Activated CD8-positive, alpha-beta memory T cell treated with anti-CD3 and anti-CD28 coated beads, Interleukin-2, amount 50 U/mL, for 48 hours (primary cell): ENCODE measurements around the gene NAPG.
A peak's percentile ranks its signal among the peaks of the same experiment; 100 is the strongest.
"Not testable (repeated sequence)": the region's sequence is repeated elsewhere in the genome, so short reads cannot be mapped to it uniquely, and the experiment has no call there.

Experiments
- DNase-seq: peaks from one replicate; pipeline ENCODE4 v3.0.0-alpha.2; 2020

Gene NAPG

DNA sequence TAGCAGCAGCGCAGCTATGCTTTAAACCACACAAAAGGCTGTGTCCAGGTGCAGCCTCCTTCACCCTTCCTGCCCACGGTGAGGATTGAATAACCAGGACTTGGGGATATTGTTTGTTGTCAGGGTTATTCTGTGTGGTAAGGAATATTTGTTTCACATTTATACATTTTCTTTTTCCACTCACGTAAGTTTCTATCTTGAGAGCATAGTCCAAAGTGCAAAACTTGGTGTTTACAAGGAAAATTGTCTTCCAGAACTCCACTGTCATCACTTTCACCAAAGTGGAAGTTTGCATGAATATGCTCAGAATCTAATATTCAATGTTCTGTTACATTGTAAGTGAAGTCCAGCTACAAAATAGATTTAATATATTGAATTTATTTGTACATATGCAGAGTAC, 26.4 kb downstream of the NAPG start:
- DNase-seq: no peak

DNA sequence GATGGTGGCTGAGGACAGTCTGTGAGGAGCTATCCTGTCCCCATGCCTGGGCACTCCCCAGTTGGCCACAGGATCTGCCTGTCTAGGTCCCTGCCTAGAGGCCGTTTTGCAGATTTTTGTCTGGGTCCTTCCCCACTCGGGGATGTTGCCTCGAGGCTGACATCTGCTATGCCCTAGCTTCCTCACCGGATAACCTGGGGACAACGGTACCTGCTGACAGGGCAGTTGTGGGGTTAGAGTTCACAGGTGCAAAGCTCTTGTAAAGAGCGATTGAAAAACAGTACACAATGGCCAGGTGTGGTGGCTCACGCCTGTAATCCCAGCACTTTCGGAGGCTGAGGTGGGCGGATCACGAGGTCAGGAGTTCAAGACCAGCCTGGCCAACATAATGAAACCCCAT, 30.4 kb downstream of the NAPG start:
- DNase-seq: not testable (repeated sequence)

DNA sequence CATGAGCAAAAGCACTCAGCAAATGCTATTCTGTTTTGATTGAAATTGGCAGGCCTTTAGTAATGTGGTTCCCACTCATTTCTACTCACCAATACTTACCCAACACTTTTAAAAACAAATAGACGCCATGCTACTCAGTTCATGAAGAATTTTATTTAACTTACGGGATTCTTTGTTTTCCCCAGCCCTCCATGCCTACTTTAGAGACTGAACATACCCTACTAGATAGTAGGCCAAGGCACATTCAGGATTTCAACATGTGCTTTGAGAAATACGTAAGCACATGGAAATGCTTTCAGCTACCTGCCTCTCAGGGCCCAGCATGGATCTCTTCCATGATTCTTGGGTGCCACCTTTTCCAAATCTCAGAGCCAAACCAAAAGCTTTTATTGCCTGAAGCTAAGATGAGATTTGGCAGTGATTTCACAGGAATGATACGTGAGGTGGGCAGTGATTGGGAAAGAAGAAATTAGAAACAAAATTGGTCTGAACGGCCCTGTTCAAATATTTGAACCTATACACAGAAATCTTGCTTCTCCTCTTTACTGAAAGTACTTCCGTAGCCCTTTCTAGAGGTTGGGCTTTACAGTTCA, 31.4 kb downstream of the NAPG start:
- no peak for DNase-seq

DNA sequence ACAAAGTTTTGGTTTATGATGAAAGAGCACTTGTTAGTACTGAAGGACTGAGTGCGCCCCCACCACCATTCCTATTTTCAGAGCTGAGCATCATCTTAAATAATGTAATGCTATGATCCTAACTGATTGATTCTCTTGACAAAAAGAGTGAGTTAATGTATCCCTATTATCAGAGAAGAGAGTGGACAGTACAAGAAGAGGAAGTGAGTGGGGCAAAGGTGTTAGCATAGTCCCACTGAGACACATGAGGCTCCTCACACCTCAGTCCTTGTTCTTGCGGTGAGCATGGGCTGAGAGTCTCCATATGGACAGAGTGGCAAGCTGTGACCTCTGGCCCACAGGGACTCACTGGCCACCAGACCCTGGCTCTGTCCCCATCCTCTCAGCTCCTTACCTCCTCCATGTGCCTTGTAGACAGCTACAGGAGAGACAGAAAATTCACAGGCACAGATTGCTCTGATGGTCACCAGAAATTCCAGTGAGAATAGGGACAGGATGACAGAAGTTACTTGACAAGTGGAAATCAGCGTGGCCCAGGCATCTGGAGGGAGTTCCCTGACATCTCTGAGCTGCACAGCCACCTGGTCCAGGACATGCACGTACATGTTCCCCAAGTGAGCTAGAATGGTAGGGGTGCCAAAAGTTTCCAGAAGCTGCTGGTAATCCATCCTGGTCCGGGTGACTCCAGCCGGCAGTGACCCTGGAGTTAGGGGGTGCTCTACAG, 32.6 kb downstream of the NAPG start:
- DNase-seq: no peak

DNA sequence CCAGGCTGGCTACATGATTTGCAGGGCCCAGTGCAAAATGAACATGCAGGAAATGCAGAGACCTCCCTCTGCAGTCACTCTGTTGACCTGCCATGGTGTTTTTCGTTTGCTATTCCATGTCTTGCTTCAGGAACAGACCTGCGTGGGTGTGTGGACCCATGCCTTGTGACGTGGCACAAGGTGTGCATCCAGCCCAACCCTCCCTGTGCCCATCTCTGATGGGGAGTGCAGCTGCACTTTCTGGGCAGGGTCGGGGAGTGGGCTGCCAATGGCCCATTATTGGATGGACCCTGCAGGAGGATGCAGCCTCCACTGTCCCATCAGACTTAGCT, 33.1 kb downstream of the NAPG start:
- no peak for DNase-seq

DNA sequence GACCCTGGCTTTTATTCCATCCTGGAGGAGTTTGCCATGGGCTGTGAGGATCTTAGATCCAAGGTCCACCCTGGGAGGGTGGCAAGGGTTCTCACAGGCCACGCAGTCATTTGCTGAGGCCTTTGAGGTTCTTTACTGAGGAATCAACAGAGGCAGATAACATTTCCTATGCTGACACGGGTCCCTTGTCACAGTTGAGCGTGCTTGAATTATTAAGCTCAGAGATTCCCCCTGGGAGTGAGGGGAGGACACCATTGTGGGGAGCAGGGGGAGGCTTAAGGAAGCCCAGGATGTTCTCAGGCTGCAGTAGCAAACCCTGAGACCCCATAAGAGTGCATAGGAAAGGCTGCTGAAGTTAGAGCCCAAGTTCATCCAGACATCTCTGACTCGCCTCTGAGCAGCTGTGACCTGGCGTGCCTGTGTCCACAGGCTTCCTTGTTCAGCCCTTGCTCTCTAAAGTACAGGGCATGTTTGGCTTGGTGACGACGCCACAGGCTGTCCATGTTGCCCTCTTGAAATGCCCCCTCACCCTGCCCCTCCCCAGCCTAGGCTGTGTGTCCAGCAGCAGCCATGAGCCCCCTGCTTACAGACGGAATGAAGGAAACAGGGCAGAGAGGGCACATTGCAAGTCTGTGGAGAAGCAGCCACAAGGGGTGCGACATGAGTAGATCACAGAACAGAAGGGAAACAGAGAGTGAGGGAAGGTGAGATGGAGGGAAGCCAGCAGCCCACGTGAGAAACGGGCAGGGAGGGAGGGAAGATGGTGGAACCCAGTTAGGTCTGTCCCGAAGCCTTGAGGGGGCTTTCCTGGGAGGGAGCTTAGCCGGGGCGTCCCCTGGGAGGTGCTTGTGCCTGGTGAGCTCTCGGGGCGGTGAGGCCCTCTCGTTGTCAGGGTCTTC, 34.0 kb downstream of the NAPG start:
- DNase-seq: peak; percentile 60

DNA sequence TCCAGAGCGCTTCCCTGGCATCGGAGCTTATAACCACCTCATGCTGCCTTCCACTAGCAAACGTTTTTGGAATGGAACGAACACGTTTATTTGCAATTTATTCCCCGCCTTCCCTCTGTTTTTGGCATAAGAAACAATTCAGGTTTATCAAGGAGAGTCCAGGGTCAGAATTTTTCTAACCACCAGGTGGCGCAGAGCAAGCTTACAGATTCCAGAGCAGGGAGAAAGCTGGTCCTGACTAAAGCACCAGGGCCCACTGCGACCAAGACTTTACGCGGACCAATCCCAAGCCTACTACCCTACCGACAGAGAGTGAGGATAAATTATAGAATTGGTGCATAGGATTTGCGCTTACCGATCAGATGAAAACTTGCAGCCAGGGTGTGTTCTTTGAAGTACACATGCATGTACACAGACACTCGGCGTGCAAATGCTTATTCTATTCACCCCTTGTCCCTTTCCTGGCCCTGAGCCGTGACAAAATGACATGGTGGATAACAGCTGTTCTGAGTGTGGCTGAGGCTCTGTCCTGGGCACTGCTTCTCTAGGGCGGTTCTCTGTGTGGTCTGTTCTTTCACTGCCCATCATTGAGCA, 34.7 kb downstream of the NAPG start:
- DNase-seq: peak; percentile 78

DNA sequence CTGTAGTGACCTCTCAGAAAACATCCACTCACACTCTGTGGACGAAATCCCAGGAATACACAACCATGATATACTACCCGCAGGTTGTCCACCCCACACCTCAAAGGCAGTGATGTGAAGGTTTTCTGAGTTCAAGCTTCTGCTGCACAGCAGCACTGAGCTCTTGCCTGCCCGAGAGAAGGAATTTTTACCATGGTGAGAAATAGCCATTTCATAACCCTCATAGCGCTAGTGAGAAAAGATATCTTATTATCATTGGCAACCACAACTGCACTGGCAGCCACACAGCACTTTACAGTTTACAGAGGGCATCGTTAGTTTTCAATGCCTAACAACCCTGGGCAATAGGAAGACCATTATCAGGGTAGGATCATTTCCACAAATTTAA, 36.9 kb downstream of the NAPG start:
- DNase-seq: no peak

DNA sequence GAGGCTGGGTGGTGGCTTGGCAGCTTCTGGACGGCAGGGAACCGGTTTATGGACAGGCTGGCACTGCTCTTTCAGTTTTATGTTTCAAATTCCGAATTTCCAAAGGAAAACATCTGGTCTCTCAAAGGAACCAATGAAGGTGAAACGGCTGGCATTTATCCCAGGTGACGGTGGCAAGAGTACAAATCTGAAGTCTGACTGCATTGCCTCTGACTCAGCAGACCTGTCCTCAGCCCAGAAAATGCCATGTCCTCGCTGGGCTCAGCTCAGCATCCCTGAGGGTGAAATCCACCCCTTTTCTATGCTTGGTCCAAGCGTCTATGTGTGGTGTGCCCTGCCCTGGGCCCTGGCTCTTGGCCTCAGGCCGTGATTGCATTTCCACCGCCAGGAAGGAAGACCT, 38.1 kb downstream of the NAPG start:
- DNase-seq: no peak

DNA sequence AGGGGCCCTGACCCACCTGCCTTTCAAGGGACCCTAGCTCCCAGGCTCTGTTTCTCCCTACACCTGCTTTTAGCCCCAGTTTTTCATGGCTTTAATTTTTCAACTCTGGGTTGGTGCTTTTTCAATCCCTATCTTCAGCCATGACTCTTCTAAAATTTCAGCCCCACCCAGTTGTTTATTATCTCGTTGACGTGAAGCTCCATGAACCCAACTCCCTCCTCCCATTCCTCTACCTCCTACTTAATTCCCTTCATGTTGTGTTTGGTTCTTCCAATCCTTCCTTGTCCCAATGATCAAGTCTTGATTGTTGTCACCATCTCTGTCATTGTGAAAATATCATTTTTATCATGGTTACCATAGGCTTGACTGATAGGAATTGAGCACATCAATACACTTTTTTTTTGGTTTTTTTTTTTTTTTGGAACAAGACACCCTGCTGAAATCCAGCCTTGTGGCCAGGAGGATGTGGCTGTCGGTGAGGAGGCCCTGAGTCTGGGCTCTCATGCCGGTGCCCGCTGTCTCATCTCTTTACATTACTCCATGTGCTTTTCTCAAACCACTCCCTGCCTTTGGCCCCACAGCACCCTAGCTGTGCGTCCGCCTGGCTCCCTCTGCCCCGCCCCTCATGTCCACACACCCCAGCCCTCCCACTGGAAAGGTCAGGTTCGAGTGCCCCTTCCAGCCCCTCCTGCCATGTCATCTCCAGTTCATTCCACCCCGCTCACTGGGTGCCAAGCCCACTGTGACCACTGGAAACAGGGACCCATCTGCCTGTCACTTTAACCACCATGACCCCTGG, 39.3 kb downstream of the NAPG start:
- no peak for DNase-seq

DNA sequence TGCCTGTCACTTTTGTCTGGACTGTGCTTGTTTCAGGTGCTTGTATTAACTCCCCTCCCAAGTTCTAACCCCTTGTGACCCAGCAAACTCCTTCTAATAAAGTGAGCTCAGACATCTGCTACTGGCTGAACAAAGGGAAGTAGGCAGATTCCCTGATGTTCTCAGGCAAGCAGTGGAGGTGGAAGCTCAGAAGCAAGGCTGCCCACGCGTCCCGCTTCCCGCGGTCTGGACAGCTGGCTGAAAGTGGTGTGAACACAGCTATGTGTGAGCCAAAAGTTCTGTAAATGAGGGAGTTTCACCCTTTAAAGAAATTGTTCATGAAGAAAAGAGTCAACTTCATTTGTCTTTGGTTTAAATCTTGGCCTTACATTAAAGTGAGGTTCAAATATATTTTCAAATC, 40.0 kb downstream of the NAPG start:
- no peak for DNase-seq

DNA sequence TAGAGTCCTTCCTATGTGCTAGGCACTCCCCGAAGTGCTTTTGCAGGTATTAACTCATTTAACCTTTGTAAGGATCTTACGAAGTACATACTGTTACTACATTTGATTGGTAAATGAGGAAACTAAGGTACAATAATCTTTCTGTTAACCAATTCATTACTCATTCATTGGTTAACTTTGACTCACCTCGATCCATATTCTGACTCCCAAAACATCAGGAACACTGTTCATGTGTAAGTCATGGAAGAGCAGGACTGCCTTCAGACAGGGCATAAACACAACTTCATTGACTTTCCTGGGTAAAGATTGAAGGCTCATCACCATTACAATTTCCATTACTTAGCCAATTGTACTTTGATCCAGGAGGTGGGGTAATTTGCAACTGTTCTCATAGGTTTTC, 40.6 kb downstream of the NAPG start:
- DNase-seq: no peak

DNA sequence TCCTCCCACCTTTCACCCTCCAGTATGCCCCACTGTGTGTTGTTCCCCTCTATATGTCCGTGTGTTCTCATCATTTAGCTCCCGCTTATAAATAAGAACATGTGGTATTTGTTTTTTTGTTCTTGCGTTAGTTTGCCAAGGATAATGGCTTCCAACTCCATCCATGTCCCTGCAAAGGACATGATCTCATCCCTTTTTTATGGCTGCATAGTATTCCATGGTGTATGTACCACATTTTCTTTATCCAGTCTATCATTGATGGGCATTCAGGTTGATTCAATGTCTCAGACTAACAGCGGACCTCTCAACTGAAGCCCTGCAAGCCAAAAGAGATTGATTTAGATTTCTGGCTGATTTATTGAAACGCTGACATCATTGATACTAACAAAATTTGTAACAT, 44.1 kb downstream of the NAPG start:
- DNase-seq: not testable (repeated sequence)

DNA sequence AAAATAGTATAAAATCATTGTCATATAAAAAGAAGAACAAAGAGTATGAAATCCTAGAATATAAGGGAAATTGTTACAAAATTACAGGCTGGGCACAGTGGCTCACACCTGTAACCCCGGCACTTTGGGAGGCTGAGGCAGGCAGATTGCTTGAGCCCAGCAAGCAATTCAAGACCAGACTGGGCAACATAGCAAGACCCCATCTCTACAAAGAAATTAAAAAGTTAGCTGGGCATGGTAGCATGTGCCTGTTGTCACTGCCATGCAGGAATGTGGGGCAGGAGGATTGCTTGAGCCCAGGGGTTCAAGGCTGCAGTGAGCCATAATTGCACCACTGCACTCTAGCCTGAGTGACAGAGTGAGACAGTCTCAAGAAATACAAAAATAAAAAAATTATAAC, 44.8 kb downstream of the NAPG start:
- DNase-seq: no peak

DNA sequence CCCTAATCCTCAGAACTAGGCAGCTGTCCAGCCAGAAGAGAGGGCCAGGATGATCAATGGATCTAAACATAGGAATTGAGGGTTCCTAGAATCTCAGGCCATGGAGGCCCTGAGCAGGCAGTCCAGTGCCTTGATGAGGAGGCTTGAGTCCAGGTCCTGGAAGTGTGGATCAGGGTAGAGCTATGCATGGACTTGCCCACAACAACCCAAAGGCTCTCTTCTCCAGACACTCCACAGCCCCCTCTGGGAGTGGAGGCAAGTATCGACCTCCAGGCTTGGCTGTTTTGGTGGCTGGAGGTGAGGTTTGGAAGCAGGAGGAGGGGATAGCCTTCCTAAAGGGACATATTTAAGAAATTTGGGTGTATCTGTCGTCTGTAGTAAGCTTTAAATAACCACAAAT, 45.7 kb downstream of the NAPG start:
- no peak for DNase-seq

DNA sequence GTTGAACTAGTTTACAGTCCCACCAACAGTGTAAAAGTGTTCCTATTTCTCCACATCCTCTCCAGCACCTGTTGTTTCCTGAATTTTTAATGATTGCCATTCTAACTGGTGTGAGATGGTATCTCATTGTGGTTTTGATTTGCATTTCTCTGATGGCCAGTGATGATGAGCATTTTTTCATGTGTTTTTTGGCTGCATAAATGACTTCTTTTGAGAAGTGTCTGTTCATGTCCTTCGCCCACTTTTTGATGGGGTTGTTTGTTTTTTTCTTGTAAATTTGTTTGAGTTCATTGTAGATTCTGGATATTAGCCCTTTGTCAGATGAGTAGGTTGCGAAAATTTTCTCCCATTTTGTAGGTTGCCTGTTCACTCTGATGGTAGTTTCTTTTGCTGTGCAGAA, 47.4 kb downstream of the NAPG start:
- DNase-seq: not testable (repeated sequence)

DNA sequence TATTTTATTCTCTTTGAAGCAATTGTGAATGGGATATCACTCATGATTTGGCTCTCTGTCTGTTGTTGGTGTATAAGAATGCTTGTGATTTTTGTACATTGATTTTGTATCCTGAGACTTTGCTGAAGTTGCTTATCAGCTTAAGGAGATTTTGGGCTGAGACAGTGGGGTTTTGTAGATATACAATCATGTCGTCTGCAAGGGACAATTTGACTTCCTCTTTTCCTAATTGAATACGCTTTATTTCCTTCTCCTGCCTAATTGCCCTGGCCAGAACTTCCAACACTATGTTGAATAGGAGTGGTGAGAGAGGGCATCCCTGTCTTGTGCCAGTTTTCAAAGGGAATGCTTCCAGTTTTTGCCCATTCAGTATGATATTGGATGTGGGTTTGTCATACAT, 48.6 kb downstream of the NAPG start:
- DNase-seq: not testable (repeated sequence)

DNA sequence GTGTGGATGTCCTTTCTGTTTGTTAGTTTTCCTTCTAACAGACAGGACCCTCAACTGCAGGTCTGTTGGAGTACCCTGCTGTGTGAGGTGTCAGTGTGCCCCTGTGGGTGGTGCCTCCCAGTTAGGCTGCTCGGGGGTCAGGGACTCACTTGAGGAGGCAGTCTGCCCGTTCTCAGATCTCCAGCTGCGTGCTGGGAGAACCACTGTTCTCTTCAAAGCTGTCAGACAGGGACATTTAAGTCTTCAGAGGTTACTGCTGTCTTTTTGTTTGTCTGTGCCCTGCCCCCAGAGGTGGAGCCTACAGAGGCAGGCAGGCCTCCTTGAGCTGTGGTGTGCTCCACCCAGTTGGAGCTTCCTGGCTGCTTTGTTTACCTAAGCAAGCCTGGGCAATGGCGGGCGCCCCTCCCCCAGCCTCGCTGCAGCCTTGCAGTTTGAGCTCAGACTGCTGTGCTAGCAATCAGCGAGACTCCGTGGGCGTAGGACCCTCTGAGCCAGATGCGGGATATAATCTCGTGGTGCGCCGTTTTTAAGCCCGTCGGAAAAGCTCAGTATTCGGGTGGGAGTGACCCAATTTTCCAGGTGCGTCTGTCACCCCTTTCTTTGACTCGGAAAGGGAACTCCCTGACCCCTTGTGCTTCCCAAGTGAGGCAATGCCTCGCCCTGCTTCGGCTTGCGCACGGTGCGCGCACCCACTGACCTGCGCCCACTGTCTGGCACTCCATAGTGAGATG, 52.2 kb downstream of the NAPG start:
- not testable (repeated sequence) for DNase-seq

DNA sequence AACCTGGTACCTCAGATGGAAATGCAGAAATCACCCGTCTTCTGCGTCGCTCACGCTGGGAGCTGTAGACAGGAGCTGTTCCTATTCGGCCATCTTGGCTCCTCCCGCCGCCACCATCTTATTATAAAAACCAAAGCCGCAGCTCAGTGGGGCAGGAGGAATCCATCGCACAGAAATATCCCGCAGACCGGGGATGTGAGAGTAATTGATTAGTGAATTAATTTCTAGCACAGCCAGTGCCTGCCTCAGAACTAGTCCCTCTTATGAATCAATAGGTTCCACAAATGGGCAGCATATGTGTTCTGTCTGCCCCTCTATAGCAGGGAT, 52.7 kb downstream of the NAPG start:
- DNase-seq: not testable (repeated sequence)

DNA sequence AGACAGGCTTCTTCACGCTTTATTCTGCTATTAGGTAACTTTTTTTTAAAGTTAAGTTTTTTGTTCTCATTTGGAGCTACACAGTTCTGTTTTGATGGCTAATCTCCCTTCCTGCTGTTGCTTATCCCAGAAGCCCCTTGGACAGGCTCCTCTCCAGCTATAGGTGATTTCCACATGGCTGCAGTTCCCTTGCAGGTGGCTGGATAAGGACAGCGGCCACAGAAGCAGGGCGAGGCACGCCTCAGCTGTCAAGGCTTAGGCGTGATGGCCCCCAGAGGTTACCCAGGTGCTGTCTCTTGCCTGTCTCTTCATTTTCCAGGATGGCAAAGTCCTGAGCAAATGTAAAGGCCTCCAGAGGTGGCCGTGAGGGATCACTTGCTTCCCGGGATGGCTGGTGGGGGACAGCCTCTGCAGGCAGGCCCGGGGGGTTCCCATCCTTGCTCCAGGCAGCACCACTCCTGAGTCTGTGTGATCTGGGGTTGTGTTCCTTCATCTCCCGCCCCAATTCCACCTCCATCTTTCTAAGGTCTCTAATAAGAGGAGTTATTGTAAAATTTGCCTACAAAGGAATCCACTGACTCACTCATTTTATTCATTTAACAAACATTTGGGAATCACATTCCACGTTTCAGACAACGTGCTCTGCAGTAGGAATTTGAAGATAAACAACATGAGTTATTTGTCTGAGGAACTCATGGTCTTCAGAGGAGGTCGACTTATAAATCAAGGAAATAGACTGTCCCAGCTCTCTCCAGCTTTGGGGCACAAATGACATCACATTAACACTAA, 53.4 kb downstream of the NAPG start:
- no peak for DNase-seq

DNA sequence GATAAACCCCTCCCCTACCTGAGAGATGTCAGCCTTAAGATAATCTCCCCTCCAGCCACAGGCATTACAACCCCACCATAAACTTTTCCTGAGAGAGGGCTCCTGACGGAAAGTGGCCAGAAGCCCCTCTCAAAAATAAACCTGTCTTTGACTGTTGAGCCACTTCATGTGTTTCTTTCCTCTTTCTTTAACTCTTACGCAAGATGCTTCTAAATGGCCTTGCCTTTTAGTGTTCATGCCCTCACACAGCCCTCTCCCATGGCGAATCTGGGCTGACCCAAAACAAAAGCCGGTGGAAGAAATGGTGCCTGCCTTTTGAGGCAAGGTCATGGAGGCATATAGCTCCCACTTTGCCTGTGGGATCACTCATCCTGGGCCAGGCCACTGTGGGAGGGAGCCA, 54.4 kb downstream of the NAPG start:
- DNase-seq: no peak
